Measurements from ENCODE around the gene ZXDC.

Gene ZXDC

GRCh38 chr3:126477061-126477380 is 1.3 kb upstream of the ZXDC start:
- in situ Hi-C loops (cut with HindIII; ENCODE audit: low sequenced_read_pairs): no loop called here

- in situ Hi-C loops (cut with HindIII; ENCODE audit: low sequenced_read_pairs): no loop called here
These were observed 722 bp upstream of the ZXDC start for GRCh38 chr3:126476166-126477060.

GRCh38 chr3:126474498-126475412 is 936 bp downstream of the ZXDC start:
- in situ Hi-C loops (cut with HindIII; ENCODE audit: low sequenced_read_pairs): no loop called here

GRCh38 chr3:126473292-126474168 is 2.2 kb downstream of the ZXDC start:
- in situ Hi-C loops (cut with HindIII; ENCODE audit: low sequenced_read_pairs): no loop called here

- in situ Hi-C loops (cut with HindIII; ENCODE audit: low sequenced_read_pairs): no loop called here
These were observed 3.2 kb downstream of the ZXDC start for GRCh38 chr3:126472277-126473006.

DNA sequence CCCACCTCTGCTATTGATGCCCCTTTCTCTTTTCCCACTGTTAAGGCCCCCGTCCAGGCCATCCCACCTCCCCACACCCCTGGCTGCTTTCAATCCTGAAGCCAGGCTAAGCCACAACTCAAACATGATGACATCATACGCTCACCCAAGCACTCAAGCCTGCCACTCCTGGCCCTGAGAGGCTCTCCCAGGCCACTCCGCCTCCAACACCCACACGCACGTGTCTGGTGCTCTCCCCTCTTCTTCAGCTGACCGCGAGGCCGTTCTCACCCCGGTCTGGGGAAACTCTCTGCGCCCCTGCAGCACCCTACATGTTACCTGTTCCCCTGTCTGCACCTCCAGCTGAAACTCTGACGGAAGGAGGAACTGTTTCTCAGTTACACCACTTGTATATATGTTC is 6.2 kb downstream of the ZXDC start:
- in situ Hi-C loops (cut with HindIII; ENCODE audit: low sequenced_read_pairs): no loop called here

- in situ Hi-C loops (cut with HindIII; ENCODE audit: low sequenced_read_pairs): no loop called here
These were observed 7.4 kb downstream of the ZXDC start for GRCh38 chr3:126468028-126468891.

- in situ Hi-C loops (cut with HindIII; ENCODE audit: low sequenced_read_pairs): no loop called here
These were observed 8.1 kb downstream of the ZXDC start for GRCh38 chr3:126467611-126467955.

DNA sequence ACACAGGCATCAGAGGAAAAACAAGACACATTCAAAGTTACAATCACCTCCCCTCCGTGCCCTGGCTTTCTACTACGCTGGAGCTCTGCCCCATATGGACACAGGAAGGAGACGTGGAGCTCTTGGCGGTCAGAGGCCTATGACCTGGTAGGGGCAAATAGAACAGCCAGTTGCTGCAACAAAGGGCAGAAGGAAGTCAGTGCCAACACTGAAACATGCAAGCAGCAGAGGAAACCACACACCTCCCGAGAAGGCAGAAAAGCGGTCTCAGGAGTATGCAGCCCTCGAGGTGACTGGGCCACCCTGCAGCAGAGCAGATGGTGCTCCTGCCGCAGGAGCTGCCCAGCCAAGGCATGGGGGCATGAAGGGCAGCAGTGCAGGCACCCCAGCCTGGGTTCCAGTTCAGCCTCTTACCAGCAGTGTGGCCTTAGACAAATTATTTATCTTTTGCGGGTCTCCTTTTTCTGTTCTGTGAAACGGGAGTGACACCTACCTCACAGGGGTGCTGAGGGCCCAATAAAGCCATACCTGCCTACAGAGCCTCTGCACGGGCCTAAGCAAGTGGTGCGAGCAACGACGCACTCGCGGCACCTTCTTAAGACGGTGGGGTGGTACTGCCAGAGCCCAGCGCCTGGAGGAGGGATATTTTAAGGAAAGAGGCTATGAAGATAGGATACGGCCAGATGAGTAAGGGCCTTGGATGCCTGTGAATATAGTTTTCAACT is 8.6 kb downstream of the ZXDC start:
- in situ Hi-C loops (cut with HindIII; ENCODE audit: low sequenced_read_pairs): no loop called here

DNA sequence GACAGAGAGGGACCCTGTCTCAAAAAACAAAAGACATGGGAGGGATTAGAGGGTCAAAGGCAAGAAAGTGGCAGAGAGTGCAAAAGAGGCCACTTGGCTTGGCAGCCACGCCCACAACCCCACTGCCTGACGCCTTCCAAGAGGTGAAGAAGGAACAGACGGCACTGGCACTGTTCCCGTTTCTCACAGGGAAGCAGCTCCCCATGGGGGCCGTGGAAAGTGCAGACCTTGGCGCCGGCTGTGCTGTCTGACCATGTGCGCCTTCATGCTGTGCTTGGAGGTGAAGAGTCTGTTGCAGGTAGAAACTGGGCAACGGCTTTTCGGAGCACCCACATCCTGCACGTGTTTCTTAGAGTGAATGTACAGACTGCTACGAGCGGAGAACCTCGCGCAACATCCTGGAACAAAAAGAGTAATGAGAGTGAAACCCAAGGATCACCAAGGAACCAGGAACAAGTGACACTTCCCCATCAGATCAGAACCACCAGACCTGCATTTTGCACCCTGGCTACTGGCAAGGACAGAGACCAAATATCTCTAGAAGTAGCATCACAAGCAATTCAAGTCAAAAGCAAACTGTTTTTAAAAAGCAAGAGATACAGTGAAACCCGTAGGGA is 9.7 kb downstream of the ZXDC start:
- in situ Hi-C loops (cut with HindIII; ENCODE audit: low sequenced_read_pairs): no loop called here

GRCh38 chr3:126464997-126465396 is 10.7 kb downstream of the ZXDC start:
- in situ Hi-C loops (cut with HindIII; ENCODE audit: low sequenced_read_pairs): no loop called here

- in situ Hi-C loops (cut with HindIII; ENCODE audit: low sequenced_read_pairs): no loop called here
These were observed 11.2 kb downstream of the ZXDC start for GRCh38 chr3:126464494-126464893.

- in situ Hi-C loops (cut with HindIII; ENCODE audit: low sequenced_read_pairs): no loop called here
These were observed 11.6 kb downstream of the ZXDC start for GRCh38 chr3:126464093-126464492.

DNA sequence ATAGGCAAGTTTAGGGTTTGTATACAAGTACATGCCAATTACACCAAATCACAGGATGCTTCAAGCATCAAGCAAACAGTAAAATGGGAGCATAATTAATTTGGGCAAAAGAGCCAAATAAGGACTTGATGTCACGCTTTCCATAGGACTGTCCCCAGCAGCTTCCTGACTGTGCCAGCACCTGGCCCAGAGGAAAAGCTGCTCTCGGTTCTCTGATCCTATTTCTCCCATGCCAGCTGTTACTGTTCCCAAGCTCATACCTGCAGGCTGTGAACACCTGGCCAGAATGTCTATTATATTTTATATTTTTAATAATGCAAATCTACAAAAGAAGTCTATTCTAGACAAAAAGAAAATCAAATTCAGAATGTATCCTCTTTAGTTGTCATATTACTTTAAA is 12.2 kb downstream of the ZXDC start:
- in situ Hi-C loops (cut with HindIII; ENCODE audit: low sequenced_read_pairs): no loop called here

DNA sequence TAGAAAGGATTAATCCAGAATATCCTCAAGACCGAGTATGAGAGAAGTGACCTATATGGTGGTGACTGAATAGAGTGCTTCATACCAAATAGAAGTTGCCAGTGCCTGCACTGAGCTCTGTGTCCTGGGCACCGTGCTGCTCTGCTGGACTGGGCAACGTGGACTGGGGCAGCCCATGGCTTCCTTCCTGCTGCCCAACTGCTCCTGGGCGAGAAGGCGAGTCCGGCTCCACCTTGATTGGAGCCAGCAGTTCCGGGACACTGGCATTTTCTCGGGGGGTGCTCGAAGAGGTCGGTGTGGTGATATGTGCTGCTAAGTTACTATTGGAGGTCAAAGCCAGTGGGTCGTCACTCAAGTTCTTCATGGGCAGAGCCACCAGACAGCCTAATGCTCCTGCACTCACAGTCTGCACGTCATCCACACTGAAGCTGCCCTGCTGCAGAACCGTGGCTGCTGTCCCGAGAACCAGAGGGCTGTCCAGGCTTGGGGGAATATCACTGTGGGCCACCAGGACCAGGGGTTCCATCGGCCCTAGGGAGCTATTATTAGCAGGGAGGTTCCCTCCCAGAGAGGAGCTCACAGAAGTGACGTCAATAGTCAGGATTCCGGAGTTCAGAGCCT is 14.1 kb downstream of the ZXDC start:
- in situ Hi-C loops (cut with HindIII; ENCODE audit: low sequenced_read_pairs): no loop called here

GRCh38 chr3:126460381-126460780 is 15.3 kb downstream of the ZXDC start:
- in situ Hi-C loops (cut with HindIII; ENCODE audit: low sequenced_read_pairs): no loop called here

DNA sequence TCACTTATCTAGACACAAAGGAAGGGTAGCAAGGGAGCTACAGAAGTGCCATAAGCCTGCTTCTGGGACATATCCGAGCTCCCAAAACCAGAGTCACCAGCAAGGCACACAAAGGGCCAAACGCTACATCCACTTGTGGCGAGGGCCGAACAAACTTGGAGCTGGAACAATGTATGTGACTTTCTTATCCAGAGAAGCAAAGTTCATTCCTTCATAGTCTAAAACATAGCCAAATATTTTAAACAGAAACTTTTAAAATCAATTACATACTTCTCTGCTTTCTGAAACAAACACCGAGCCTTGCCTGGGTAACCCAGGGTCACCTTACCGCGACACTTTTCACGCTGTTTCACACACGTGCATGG is 15.9 kb downstream of the ZXDC start:
- in situ Hi-C loops (cut with HindIII; ENCODE audit: low sequenced_read_pairs): no loop called here

DNA sequence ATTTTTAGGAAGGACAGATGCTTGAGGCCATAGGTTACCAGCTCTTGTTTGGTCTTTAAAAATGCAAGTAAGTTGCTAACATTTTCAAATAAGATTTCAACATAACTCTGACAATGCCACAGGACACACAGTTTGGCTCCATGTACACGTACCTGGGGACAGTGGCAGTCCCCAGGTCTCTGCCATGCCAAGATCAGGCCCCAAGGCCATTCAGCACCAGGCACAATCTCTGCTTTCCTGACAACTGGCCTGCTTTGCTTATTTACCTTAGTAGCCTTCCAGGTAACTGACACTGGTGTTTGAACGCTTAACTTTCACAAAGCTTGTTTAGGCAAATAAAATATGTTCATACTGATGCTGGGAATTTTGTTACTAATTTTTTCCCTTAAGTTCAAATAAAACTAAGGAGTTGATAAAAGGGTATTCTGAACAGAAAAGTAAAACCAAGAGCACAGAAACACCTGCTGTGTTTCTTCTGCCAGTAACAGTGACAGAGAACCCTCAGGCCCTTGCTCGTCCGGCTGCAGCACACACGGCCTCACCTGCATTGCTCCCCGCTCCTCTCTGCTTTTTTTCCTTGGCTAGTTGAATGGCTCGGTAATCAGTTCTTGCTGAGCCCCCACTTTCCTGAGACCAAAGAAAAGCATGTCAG is 16.5 kb downstream of the ZXDC start:
- in situ Hi-C loops (cut with HindIII; ENCODE audit: low sequenced_read_pairs): no loop called here
